HCT116 (cell line): ENCODE measurements around the gene ZNF230.

Experiments used
- CTCF ChIP-seq, 3 experiments: fragments of 200-600 bp in 1 of 3; sonication (generic) in 1 of 3; IDR thresholded peaks in 2 of 3; conservative IDR thresholded peaks in 1 of 3; 2 replicates each; pipeline ENCODE4 v1.5.1; 2012 to 2017; ENCODE audit warnings: low read depth in 2 of 3, low read length in 2 of 3, antibody characterized with exemption in 1 of 3, borderline replicate concordance in 1 of 3, control low read depth in 1 of 3, mild to moderate bottlenecking in 1 of 3, mixed read lengths in 1 of 3, mixed run types in 1 of 3, moderate library complexity in 1 of 3; ENCODE audit not compliant: insufficient read depth in 1 of 3
- MAX ChIP-seq: IDR thresholded peaks from 2 replicates; pipeline ENCODE4 v1.6.1; 2012
- POLR2A ChIP-seq: IDR thresholded peaks from 2 replicates; pipeline ENCODE4 v1.7.0; 2011; ENCODE audit warnings: borderline replicate concordance; ENCODE audit not compliant: insufficient read depth, insufficient read length; ENCODE audit errors: extremely low read depth
- POLR2AphosphoS5 ChIP-seq: IDR thresholded peaks from 2 replicates; pipeline ENCODE4 v1.6.1; 2011; ENCODE audit warnings: mild to moderate bottlenecking, low read depth, low read length, moderate library complexity
- RAD21 ChIP-seq: IDR thresholded peaks from 2 replicates; pipeline ENCODE4 v1.6.1; 2012; ENCODE audit warnings: low read depth, mild to moderate bottlenecking
- SIN3A ChIP-seq: IDR thresholded peaks from 2 replicates; pipeline ENCODE4 v1.6.1; 2012; ENCODE audit warnings: low read depth
- SP1 ChIP-seq: IDR thresholded peaks from 2 replicates; pipeline ENCODE4 v1.6.1; 2012; ENCODE audit warnings: low read depth
- ZNF274 ChIP-seq: fragments of 200-500 bp; sonication (Bioruptor generic); IDR thresholded peaks from 2 replicates; pipeline ENCODE4 v1.6.1; 2014; ENCODE audit warnings: mild to moderate bottlenecking, low read depth, low read length, inconsistent platforms
- TF ChIP-seq, protein P1 (sequence below): IDR thresholded peaks from 2 replicates; pipeline ENCODE4 v1.6.1; 2012; ENCODE audit warnings: low read depth

GRCh38 chr19:43984687-43985000 is 18.1 kb upstream of the ZNF230 start:
- TF ChIP-seq POLR2A (no peak), POLR2AphosphoS5 (no peak), CTCF (IDR thresholded peaks at IDR 0.05 in 2 of 3, conservative IDR thresholded peaks at IDR 0.05 in 1 of 3; ENCODE audit: borderline replicate concordance in 1 of 3, insufficient read depth in 1 of 3, low read depth in 2 of 3, low read length in 2 of 3) (no peak), MAX (no peak), SIN3A (no peak), SP1 (no peak), RAD21 (no peak), ZNF274 (no peak)
- TF ChIP-seq, protein P1, sequence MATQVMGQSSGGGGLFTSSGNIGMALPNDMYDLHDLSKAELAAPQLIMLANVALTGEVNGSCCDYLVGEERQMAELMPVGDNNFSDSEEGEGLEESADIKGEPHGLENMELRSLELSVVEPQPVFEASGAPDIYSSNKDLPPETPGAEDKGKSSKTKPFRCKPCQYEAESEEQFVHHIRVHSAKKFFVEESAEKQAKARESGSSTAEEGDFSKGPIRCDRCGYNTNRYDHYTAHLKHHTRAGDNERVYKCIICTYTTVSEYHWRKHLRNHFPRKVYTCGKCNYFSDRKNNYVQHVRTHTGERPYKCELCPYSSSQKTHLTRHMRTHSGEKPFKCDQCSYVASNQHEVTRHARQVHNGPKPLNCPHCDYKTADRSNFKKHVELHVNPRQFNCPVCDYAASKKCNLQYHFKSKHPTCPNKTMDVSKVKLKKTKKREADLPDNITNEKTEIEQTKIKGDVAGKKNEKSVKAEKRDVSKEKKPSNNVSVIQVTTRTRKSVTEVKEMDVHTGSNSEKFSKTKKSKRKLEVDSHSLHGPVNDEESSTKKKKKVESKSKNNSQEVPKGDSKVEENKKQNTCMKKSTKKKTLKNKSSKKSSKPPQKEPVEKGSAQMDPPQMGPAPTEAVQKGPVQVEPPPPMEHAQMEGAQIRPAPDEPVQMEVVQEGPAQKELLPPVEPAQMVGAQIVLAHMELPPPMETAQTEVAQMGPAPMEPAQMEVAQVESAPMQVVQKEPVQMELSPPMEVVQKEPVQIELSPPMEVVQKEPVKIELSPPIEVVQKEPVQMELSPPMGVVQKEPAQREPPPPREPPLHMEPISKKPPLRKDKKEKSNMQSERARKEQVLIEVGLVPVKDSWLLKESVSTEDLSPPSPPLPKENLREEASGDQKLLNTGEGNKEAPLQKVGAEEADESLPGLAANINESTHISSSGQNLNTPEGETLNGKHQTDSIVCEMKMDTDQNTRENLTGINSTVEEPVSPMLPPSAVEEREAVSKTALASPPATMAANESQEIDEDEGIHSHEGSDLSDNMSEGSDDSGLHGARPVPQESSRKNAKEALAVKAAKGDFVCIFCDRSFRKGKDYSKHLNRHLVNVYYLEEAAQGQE, result no peak
